G401.6 (cell line): Measurements from ENCODE around the gene TNFRSF9.
"Not testable (repeated sequence)": the region's sequence is repeated elsewhere in the genome, so short reads cannot be mapped to it uniquely, and the experiment has no call there.

Experiments
- FAIRE-seq: peaks from 2 replicates; lab custom pipeline; 2012; peaks lifted over from hg19 to GRCh38; lab: Jason Lieb, UNC

The TNFRSF9 gene

DNA sequence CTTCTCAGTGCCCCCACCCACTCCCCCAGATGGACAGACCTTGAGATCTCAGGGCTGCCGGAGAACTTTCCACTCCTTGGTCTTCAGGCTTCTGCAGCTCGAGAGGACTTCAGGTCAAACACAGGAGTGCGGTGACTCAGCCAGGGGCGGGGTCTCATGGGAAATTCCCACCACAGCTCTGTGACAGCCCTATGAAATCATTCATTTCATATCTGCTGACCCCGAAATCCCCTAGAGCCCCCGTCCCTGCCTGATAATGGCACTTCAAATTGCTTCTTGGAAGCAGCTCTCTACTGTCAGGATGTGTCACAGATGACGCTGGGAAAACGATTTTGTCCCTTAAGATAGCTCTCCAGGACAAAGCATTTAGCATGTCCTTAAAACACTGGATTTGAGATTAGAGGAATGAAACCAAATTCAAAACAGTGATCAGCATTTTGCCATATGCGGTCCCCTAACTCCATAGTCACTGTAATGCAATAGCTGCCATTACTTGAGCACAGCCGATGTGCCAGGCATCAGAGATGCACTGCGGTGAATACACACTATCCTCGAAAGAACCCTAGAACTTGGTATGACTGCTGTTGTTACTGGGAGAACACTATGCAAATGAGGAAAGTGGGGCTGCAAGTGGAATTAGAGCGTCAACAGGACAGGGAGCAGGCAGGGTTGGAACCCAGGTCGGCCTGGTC is at the start of gene TNFRSF9:
Gene TNFRSF9, minus strand, starts transcription at position 95 of the 692 bp plus-strand sequence. CDS start 845 bp downstream, outside the sequence.
- no peak for FAIRE-seq

DNA sequence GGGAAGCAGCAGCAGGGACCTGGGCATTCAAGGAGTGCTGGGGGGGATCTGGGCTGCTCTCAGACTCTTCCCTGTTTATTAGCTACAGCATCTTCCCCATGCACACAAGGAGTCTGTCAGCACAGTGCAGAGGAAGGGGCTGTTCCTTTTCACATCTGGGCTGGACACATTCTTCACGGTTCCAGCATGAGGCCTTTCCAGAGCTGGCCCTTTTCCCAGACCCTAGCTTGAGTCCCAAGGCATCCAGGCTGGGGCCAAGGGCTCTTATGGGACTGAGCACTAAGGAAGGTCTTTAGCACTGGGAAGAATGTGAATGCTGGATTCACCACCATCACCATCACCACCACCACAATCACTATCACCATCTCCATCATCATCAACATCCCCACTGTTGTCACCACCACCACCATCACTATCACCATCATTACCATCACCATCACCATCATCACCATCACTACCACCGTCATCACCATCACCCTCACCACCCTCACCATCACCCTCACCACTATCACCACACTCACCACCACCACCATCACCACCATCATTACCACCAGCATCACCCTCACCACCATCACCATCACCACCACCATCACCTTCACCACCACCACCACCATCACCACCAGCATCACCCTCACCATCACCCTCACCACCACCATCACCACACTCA is 49.3 kb upstream of the TNFRSF9 start:
- FAIRE-seq: no peak

DNA sequence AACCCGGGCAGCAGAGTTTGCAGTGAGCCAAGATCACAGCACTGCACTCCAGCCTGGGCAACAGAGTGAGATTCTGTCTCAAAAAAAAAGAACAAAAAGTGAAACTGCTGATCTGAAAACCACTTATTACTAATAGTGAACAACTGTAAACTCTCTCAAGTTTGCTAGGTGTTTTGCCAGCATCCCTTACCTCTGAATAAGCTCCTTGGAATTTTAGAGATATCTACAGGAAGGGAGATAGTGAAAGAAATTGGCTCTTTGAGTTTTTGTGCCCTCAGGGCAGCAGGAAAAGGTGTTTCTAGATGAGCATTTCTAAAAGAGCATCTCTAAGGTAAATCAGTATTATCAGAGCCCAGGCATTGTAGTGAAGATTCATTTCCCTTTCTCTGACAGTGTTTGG is 47.9 kb upstream of the TNFRSF9 start:
- no peak for FAIRE-seq

GRCh38 chr1:7987528-7987927 is 46.9 kb upstream of the TNFRSF9 start:
- no peak for FAIRE-seq

- no peak for FAIRE-seq
Measured at GRCh38 chr1:7985851-7986612, 45.4 kb upstream of the TNFRSF9 start.

GRCh38 chr1:7984811-7985210 is 44.2 kb upstream of the TNFRSF9 start:
- no peak for FAIRE-seq

GRCh38 chr1:7983086-7983778 is 42.6 kb upstream of the TNFRSF9 start:
- no peak for FAIRE-seq

GRCh38 chr1:7980984-7981383 is 40.3 kb upstream of the TNFRSF9 start:
- no peak for FAIRE-seq

DNA sequence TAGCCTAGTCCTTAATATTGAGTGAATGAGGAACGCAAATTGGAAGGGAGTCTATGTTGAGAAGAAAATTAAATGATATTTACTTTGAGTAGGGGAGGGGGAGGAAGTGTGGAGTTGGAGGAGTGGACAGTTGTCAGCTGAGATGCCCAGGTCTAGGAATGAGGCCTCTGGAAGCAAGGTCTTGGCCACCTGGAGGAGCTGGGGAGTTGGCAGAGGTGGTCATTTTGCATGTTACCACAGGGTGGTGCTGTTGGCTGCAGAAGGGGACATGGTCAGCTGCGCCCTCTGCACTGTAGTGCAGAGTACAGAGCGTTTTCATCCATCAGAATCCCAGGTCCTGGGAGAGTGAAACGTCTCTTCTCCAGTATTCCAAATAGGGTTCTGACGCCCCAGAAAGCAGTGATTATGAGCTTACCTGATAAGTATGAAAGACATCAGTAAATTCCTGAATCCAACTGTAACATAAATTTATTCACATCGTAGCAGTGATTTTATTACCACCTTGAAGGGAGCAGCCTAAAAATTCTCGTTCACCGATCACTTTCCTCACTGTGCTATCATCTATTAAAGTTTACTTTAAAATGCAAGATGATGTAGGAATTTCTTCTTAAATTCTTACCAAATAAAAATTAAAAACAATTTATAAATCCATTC is 34.7 kb upstream of the TNFRSF9 start:
- peak; percentile 95 for FAIRE-seq

DNA sequence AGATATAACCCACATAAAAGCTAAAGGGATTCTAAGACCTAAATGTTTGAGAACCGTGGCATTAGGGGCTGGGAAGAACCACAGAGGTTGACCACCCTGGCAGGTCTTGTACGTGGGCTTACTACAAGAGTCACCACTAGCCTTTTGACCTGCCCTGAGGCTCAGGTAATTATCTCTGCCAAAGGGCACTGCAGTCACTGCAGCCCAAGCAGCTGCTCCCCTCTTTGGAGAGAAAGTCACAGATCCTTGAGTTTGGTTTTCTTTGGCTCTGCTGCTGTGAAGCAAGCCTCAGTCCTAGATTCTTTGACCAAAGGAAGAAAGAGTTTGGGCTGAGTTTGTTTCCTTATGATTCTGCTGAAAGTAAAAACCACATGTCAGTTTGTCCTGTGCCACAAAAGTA is 32.4 kb upstream of the TNFRSF9 start:
- FAIRE-seq: no peak

- no peak for FAIRE-seq
Measured at GRCh38 chr1:7972285-7972684, 31.6 kb upstream of the TNFRSF9 start.

DNA sequence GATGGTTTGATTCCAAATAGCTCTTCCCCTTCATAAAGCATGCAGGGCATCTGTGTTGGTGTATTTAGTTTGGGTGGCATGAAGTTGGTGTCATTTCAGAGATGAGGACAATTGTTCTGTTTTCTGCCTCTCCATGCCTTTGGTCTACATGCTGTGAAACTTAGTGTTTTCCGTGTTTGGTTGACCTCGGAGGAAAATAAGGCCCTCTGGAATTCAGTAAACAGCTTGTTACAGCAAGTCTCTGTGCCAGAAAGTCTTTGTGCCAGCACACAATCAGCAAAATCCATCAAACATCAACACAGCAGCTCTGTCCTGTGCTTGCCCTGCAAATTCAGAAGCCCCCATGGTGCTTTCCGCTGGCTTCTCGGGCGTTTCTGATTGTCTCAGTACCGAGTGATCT is 30.4 kb upstream of the TNFRSF9 start:
- no peak for FAIRE-seq

DNA sequence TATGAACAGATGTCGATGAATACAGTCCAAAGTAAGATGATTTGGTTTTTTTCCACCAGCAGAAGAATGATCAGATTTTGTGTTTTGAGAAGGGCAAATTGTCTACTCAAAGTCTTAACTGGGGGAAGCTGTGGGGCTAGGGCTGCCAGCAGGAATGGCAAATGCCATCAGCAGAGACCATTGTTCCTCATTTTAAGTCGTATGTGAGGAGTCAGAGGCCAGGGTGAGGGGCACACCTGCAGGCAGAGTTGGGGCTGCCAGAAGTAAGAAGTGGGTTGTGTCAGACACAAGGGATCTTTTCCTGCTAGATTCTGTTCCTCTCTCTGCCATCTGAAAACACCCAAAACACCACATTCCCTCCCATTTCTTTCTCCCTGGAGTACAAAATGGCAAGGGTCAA is 29.6 kb upstream of the TNFRSF9 start:
- no peak for FAIRE-seq

- no peak for FAIRE-seq
Measured at GRCh38 chr1:7967651-7968050, 27.0 kb upstream of the TNFRSF9 start.

- no peak for FAIRE-seq
Measured at GRCh38 chr1:7967196-7967595, 26.6 kb upstream of the TNFRSF9 start.

GRCh38 chr1:7964476-7964875 is 23.8 kb upstream of the TNFRSF9 start:
- no peak for FAIRE-seq

GRCh38 chr1:7963841-7964240 is 23.2 kb upstream of the TNFRSF9 start:
- not testable (repeated sequence) for FAIRE-seq

DNA sequence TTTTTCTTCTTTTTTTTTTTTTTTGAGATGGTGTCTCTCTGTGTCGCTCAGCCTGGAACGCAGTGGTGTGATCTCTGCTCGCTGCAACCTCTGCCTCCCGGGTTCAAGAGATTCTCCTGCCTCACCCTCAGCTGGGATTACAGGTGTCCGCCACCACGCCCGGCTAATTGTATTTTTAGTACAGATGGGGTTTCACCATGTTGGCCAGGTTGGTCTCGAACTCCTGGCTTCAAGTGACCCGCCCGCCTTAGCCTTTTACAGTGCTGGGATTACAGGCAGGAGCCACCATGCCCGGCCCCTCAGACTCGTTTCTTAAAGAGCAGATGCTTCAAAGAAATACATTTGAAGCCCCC is 22.7 kb upstream of the TNFRSF9 start:
- not testable (repeated sequence) for FAIRE-seq

- no peak for FAIRE-seq
Measured at GRCh38 chr1:7962636-7963377, 22.2 kb upstream of the TNFRSF9 start.

- no peak for FAIRE-seq
Measured at GRCh38 chr1:7962014-7962335, 21.3 kb upstream of the TNFRSF9 start.

- FAIRE-seq: peak; percentile 88
Measured at GRCh38 chr1:7961216-7962013, 20.8 kb upstream of the TNFRSF9 start, which contains the start of gene PARK7. PARK7 (plus strand) TSS chr1:7961711; CDS start chr1:7962786, 1,075 bp downstream.
